ENCODE results near the gene SFXN5. TPM values are rescaled to one million over a fixed set of nuclear protein-coding genes. Genes with fewer than 3 reads are reported as not detected.

SFXN5 gene
- polyA plus RNA-seq, 1 donor (not counting 4 experiments of a cell fraction or from before 2014, with no cell fraction given), result 6.3 TPM

DNA sequence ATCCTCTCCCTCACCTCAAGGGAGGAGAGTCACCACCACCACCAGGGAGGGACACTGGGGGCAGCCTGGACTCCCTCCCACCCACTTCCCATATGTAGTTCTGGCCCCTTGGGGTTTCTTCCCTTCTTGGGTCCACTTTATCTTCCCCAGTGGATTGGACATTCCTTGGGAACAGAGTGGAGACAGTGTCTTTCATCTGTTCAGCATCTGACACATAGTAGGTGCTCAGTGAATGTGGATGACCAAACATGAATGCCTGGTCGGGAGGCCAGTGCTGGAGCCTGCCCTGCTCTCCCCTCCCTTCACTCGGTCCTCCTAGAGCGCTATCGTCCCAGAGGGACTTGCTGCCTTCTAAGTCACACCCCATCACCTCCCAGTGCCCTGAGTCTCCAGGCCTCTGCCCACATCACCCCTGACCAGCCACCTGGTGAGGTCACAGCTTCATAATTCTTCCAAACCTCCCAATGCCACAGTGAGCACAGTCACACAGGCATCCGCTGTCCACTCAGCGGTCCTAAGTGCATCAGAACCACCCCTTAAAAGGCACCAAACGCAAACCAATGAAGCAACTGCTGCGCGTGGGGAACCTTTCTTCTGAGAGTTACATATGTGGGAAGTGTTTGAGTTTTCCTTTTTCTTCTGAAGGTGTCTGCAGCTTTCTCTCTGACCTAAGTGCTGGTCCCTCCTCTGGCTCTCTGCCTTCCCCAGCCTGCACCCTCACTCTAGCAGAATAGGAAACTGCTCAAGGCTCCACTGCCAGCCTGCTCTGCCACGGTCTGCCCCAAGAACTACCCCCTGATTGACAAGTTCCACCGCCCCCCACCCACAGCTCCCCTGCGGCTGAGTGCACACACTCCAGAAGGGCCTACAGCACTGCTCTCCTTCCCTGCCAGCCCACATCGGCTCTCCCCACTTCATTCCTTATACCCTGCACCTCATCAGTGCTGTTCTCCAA is 7.2 kb upstream of the SFXN5 start:
- TF ChIP-seq, protein P1, sequence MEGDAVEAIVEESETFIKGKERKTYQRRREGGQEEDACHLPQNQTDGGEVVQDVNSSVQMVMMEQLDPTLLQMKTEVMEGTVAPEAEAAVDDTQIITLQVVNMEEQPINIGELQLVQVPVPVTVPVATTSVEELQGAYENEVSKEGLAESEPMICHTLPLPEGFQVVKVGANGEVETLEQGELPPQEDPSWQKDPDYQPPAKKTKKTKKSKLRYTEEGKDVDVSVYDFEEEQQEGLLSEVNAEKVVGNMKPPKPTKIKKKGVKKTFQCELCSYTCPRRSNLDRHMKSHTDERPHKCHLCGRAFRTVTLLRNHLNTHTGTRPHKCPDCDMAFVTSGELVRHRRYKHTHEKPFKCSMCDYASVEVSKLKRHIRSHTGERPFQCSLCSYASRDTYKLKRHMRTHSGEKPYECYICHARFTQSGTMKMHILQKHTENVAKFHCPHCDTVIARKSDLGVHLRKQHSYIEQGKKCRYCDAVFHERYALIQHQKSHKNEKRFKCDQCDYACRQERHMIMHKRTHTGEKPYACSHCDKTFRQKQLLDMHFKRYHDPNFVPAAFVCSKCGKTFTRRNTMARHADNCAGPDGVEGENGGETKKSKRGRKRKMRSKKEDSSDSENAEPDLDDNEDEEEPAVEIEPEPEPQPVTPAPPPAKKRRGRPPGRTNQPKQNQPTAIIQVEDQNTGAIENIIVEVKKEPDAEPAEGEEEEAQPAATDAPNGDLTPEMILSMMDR (optimal IDR thresholded peaks at IDR 0.05 in 1 of 3, IDR thresholded peaks at IDR 0.05 in 1 of 3, conservative IDR thresholded peaks at IDR 0.05 in 1 of 3; ENCODE audit: extremely low read depth in 1 of 3, insufficient read depth in 2 of 3, low read length in 3 of 3), result no peak
- no peak for TF ChIP-seq EZH2 (IDR thresholded peaks at IDR 0.05; ENCODE audit: low read length)
- peaks cover 9% of the 10 kb centered on the region for H4K20me1 ChIP-seq (ENCODE audit: control insufficient read depth, extremely low read depth, insufficient read depth, low read length)
- no peak overlapping the region for H2AFZ ChIP-seq (ENCODE audit: control insufficient read depth, low read length)
- no peak overlapping the region for H3K9ac ChIP-seq (ENCODE audit: control insufficient read depth, extremely low read depth, insufficient read depth, low read length)
- no peaks in the 10 kb centered on the region for H3K9me3 ChIP-seq (ENCODE audit: control insufficient read depth, low read depth, low read length)
- H3K79me2 ChIP-seq (ENCODE audit: control insufficient read depth, insufficient read depth, low read length), result peaks cover 36% of the 10 kb centered on the region
- no peaks in the 10 kb centered on the region for H3K4me1 ChIP-seq (ENCODE audit: control insufficient read depth, extremely low read depth, insufficient read depth, low read length)
- DNase-seq (ENCODE audit: low read depth, low spot score), result no peak
- no peaks in the 10 kb centered on the region for H3K27me3 ChIP-seq (ENCODE audit: control insufficient read depth, extremely low read depth, insufficient read depth, low read length)
- dilution Hi-C loops (cut with MboI; ENCODE audit: extremely low pct_ligation_motif_present, low sequenced_read_pairs), result no loop called here
- H3K36me3 ChIP-seq (ENCODE audit: control insufficient read depth in 2 of 2, extremely low read depth in 1 of 2, insufficient read depth in 2 of 2, low read length in 2 of 2), result peaks cover 19 to 36% of the 10 kb centered on the region in 2 experiments
- H3K9me1 ChIP-seq (ENCODE audit: control insufficient read depth, extremely low read depth, insufficient read depth, low read length), result no peaks in the 10 kb centered on the region
- H3K27ac ChIP-seq (ENCODE audit: control insufficient read depth, insufficient read depth, low read length), result no peak overlapping the region
- H3K4me3 ChIP-seq (ENCODE audit: control insufficient read depth in 2 of 3, extremely low read depth in 1 of 3, insufficient read depth in 2 of 3, low read depth in 1 of 3, low read length in 3 of 3), result no peak overlapping the region
- H3K4me2 ChIP-seq (ENCODE audit: control insufficient read depth, extremely low read depth, insufficient read depth, low read depth, low read length), result no peak overlapping the region
- no peak for FAIRE-seq

DNA sequence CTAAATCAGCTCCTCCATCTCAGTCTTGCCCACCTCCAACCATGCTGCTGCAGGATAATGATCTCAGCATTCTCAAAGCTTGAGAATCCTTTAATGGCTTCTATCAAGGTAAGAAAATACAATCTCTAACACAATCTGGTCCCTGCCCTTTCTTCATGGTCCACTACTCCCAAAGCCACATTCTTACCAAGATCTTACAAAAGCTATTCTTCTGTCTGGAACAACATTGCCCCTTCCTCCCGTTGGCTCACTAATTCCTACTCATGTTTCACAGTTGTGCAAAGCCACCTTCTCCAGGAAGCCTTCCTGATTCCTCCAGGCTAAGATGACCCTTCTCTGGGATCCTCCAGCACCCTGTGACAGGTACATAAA is 5.9 kb upstream of the SFXN5 start:
- H3K4me3 ChIP-seq (ENCODE audit: control insufficient read depth in 2 of 3, extremely low read depth in 1 of 3, insufficient read depth in 2 of 3, low read depth in 1 of 3, low read length in 3 of 3), result no peak overlapping the region
- H3K79me2 ChIP-seq (ENCODE audit: control insufficient read depth, insufficient read depth, low read length), result peaks cover 23% of the 10 kb centered on the region
- H3K9me1 ChIP-seq (ENCODE audit: control insufficient read depth, extremely low read depth, insufficient read depth, low read length), result no peaks in the 10 kb centered on the region
- peaks cover 20 to 32% of the 10 kb centered on the region in 2 experiments for H3K36me3 ChIP-seq (ENCODE audit: control insufficient read depth in 2 of 2, extremely low read depth in 1 of 2, insufficient read depth in 2 of 2, low read length in 2 of 2)
- H3K4me1 ChIP-seq (ENCODE audit: control insufficient read depth, extremely low read depth, insufficient read depth, low read length), result no peaks in the 10 kb centered on the region
- dilution Hi-C loops (cut with MboI; ENCODE audit: extremely low pct_ligation_motif_present, low sequenced_read_pairs), result no loop called here
- no peak for FAIRE-seq
- no peak overlapping the region for H2AFZ ChIP-seq (ENCODE audit: control insufficient read depth, low read length)
- no peak for DNase-seq (ENCODE audit: low read depth, low spot score)
- no peaks in the 10 kb centered on the region for H3K9me3 ChIP-seq (ENCODE audit: control insufficient read depth, low read depth, low read length)
- no peak overlapping the region for H3K9ac ChIP-seq (ENCODE audit: control insufficient read depth, extremely low read depth, insufficient read depth, low read length)
- no peak for TF ChIP-seq EZH2 (IDR thresholded peaks at IDR 0.05; ENCODE audit: low read length)
- TF ChIP-seq, protein P1 (optimal IDR thresholded peaks at IDR 0.05 in 1 of 3, IDR thresholded peaks at IDR 0.05 in 1 of 3, conservative IDR thresholded peaks at IDR 0.05 in 1 of 3; ENCODE audit: extremely low read depth in 1 of 3, insufficient read depth in 2 of 3, low read length in 3 of 3), result no peak
- H3K27ac ChIP-seq (ENCODE audit: control insufficient read depth, insufficient read depth, low read length), result no peak overlapping the region
- no peak overlapping the region for H3K4me2 ChIP-seq (ENCODE audit: control insufficient read depth, extremely low read depth, insufficient read depth, low read depth, low read length)
- no peaks in the 10 kb centered on the region for H3K27me3 ChIP-seq (ENCODE audit: control insufficient read depth, extremely low read depth, insufficient read depth, low read length)
- H4K20me1 ChIP-seq (ENCODE audit: control insufficient read depth, extremely low read depth, insufficient read depth, low read length), result peaks cover 4% of the 10 kb centered on the region
